ENCODE measurements around the gene TM6SF1.

Gene TM6SF1

DNA sequence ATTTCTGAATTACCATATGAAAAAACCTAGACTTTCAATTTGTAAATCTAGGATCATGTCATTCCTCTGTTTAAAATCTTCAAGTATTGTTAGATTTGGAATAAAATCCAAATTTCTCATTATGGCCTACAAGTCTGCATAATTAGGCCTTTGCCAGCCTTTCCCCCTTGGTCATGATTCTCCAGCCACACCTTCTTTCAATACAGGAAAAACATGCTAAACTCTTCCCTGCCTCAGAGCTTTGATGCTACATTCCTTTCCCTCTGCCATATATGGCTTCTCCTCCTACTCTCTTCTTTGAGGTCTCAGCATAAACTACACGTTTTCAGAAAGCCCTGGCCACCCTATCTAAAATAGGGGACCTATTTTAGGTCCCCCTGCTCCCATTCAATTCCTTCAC is 48.5 kb downstream of the TM6SF1 start:
- Histone ChIP-seq H2AFZ (ENCODE audit: low read length) (no peak overlapping the region), H3K4me3 (ENCODE audit: low read length) (no peak overlapping the region), H3F3A (ENCODE audit: insufficient read depth, low read length) (0 out of 2 replicates have a peak, but pooled peaks cover 2% of the 10 kb centered on the region), H3K4me1 (ENCODE audit: low read length) (peaks cover 12% of the 10 kb centered on the region), H3K27ac (ENCODE audit: low read length) (no peak overlapping the region), H4K20me1 (ENCODE audit: insufficient read depth, low read length) (no peaks in the 10 kb centered on the region), H3K79me2 (ENCODE audit: low read length) (no peaks in the 10 kb centered on the region), H3K4me2 (ENCODE audit: low read depth, low read length) (no peak overlapping the region; the same call in 1 of the 2 replicates), H3K9ac (ENCODE audit: low read length) (no peak overlapping the region), H3K9me3 (replicated peaks; ENCODE audit: insufficient read depth, low read length) (no peaks in the 10 kb centered on the region), H3K36me3 (replicated peaks; ENCODE audit: insufficient read depth, low read length) (no peaks in the 10 kb centered on the region), H3K9me2 (replicated peaks; ENCODE audit: insufficient read depth, low read length) (no peaks in the 10 kb centered on the region), H3K27me3 (replicated peaks; ENCODE audit: insufficient read depth, low read length) (no peaks in the 10 kb centered on the region)
- no peak for DNase-seq
- no peak for TF ChIP-seq EZH2 (optimal IDR thresholded peaks at IDR 0.05; ENCODE audit: low read depth, low read length)
- TF ChIP-seq, protein P1, sequence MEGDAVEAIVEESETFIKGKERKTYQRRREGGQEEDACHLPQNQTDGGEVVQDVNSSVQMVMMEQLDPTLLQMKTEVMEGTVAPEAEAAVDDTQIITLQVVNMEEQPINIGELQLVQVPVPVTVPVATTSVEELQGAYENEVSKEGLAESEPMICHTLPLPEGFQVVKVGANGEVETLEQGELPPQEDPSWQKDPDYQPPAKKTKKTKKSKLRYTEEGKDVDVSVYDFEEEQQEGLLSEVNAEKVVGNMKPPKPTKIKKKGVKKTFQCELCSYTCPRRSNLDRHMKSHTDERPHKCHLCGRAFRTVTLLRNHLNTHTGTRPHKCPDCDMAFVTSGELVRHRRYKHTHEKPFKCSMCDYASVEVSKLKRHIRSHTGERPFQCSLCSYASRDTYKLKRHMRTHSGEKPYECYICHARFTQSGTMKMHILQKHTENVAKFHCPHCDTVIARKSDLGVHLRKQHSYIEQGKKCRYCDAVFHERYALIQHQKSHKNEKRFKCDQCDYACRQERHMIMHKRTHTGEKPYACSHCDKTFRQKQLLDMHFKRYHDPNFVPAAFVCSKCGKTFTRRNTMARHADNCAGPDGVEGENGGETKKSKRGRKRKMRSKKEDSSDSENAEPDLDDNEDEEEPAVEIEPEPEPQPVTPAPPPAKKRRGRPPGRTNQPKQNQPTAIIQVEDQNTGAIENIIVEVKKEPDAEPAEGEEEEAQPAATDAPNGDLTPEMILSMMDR (IDR thresholded peaks at IDR 0.05; ENCODE audit: low read length): no peak
- TF ChIP-seq EZH2phosphoT487 (IDR thresholded peaks at IDR 0.05; ENCODE audit: low read length): no peak

DNA sequence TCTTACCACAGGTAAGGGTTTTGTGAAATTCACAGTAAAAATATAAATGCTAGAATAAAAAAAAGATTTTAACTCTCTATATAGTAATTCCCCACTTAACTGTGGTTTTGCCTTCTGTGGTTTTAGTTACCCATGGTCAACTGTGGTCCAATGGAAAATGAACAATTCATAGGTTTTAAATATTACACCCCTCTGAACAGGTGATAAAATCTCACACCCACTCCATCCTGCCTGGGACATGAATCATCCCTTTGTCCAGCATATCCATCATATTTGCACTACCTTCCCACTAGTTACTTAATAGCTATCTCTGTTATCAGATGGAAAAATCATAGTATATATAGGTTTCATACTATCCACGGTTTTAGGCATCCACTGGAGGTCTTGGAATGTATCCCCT is 50.9 kb downstream of the TM6SF1 start:
- no peaks in the 10 kb centered on the region for H3K9me3 ChIP-seq (replicated peaks; ENCODE audit: insufficient read depth, low read length)
- H3K4me3 ChIP-seq (ENCODE audit: low read length): no peak overlapping the region
- no peaks in the 10 kb centered on the region for H3K36me3 ChIP-seq (replicated peaks; ENCODE audit: insufficient read depth, low read length)
- H3K27me3 ChIP-seq (replicated peaks; ENCODE audit: insufficient read depth, low read length): no peaks in the 10 kb centered on the region
- DNase-seq: no peak
- H2AFZ ChIP-seq (ENCODE audit: low read length): no peak overlapping the region
- H3F3A ChIP-seq (ENCODE audit: insufficient read depth, low read length): 0 out of 2 replicates have a peak, but pooled peaks cover 2% of the 10 kb centered on the region
- no peaks in the 10 kb centered on the region for H3K79me2 ChIP-seq (ENCODE audit: low read length)
- no peaks in the 10 kb centered on the region for H3K9me2 ChIP-seq (replicated peaks; ENCODE audit: insufficient read depth, low read length)
- H4K20me1 ChIP-seq (ENCODE audit: insufficient read depth, low read length): no peaks in the 10 kb centered on the region
- no peak overlapping the region for H3K9ac ChIP-seq (ENCODE audit: low read length)
- no peak overlapping the region for H3K27ac ChIP-seq (ENCODE audit: low read length)
- H3K4me2 ChIP-seq (ENCODE audit: low read depth, low read length): no peak overlapping the region
- peaks cover 12% of the 10 kb centered on the region for H3K4me1 ChIP-seq (ENCODE audit: low read length)
- no peak for TF ChIP-seq EZH2 (optimal IDR thresholded peaks at IDR 0.05; ENCODE audit: low read depth, low read length)
- TF ChIP-seq EZH2phosphoT487 (IDR thresholded peaks at IDR 0.05; ENCODE audit: low read length): no peak
- TF ChIP-seq, protein P1 (IDR thresholded peaks at IDR 0.05; ENCODE audit: low read length): no peak

DNA sequence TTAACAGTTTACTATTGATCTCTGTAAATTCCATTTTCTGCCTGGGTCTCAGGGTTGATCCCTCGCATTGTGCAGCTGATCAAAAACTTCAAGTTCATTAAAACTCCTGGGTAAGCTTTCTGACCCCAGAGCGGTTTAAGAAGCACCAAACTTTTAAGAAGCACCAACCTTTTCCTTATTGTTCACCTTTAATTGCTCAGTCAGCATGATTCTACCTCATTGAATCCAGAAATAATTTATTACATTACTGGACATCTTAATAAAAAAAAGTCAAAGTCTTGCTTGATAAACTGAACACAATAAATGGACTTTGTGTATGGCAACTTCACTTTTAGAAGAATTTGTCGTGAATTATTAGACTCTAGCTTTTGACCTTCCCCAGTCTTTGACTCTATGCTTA is 53.3 kb downstream of the TM6SF1 start:
- no peak for DNase-seq
- Histone ChIP-seq H2AFZ (ENCODE audit: low read length) (no peak overlapping the region), H3K4me2 (ENCODE audit: low read depth, low read length) (no peak overlapping the region), H3K36me3 (replicated peaks; ENCODE audit: insufficient read depth, low read length) (no peaks in the 10 kb centered on the region), H3K4me3 (ENCODE audit: low read length) (no peak overlapping the region), H3K4me1 (ENCODE audit: low read length) (peaks cover 6% of the 10 kb centered on the region; the same call in 1 of the 2 replicates), H3K9me2 (replicated peaks; ENCODE audit: insufficient read depth, low read length) (no peaks in the 10 kb centered on the region), H4K20me1 (ENCODE audit: insufficient read depth, low read length) (no peaks in the 10 kb centered on the region), H3F3A (ENCODE audit: insufficient read depth, low read length) (0 out of 2 replicates have a peak, but pooled peaks cover 2% of the 10 kb centered on the region), H3K9me3 (replicated peaks; ENCODE audit: insufficient read depth, low read length) (no peaks in the 10 kb centered on the region), H3K27me3 (replicated peaks; ENCODE audit: insufficient read depth, low read length) (no peaks in the 10 kb centered on the region), H3K79me2 (ENCODE audit: low read length) (no peaks in the 10 kb centered on the region), H3K9ac (ENCODE audit: low read length) (no peak overlapping the region), H3K27ac (ENCODE audit: low read length) (no peak overlapping the region)
- TF ChIP-seq, protein P1 (IDR thresholded peaks at IDR 0.05; ENCODE audit: low read length): no peak
- TF ChIP-seq EZH2 (optimal IDR thresholded peaks at IDR 0.05; ENCODE audit: low read depth, low read length) (no peak), EZH2phosphoT487 (IDR thresholded peaks at IDR 0.05; ENCODE audit: low read length) (no peak)
